Measurements from ENCODE around the gene GM2A.

DNA sequence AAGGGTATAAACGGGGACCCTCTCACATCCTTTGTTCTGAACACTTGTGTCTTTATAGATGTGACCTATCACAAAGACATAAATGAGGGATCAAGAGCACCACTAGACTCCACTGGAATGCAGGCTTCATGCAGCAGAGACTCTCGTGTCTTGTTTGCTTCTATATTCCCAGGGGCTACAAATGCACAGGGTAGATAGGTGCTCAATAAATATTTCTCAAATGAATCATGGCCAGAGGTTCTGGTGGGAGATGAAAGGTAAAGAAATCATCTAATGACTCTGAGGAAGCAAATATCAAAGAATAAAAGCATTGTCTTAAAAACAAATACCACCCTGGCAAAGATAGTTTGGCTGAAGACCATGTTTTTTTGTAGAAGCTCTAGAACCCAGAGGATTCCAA is 44.0 kb downstream of the GM2A start:
- TF ChIP-seq, protein P1, sequence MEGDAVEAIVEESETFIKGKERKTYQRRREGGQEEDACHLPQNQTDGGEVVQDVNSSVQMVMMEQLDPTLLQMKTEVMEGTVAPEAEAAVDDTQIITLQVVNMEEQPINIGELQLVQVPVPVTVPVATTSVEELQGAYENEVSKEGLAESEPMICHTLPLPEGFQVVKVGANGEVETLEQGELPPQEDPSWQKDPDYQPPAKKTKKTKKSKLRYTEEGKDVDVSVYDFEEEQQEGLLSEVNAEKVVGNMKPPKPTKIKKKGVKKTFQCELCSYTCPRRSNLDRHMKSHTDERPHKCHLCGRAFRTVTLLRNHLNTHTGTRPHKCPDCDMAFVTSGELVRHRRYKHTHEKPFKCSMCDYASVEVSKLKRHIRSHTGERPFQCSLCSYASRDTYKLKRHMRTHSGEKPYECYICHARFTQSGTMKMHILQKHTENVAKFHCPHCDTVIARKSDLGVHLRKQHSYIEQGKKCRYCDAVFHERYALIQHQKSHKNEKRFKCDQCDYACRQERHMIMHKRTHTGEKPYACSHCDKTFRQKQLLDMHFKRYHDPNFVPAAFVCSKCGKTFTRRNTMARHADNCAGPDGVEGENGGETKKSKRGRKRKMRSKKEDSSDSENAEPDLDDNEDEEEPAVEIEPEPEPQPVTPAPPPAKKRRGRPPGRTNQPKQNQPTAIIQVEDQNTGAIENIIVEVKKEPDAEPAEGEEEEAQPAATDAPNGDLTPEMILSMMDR (IDR thresholded peaks at IDR 0.05; ENCODE audit: insufficient read depth, low read length, poor library complexity, severe bottlenecking) = no peak
- no peak for TF ChIP-seq EZH2phosphoT487 (conservative IDR thresholded peaks at IDR 0.05; ENCODE audit: low read length)
